Astrocyte of the cerebellum (primary cell): ENCODE measurements around the gene TTC16.

Experiments
- DNase-seq: peaks from one replicate; pipeline ENCODE4 v3.0.0-alpha.2; 2011; ENCODE audit warnings: low read depth
- H3K4me3 ChIP-seq: 2 replicates; pipeline ENCODE4 v1.5.1; 2011; ENCODE audit warnings: mild to moderate bottlenecking, low read depth, low read length, moderate library complexity
- CTCF ChIP-seq: IDR thresholded peaks from 2 replicates; pipeline ENCODE4 v1.5.1; 2012; ENCODE audit warnings: low read length, low read depth, moderate library complexity, mild to moderate bottlenecking; ENCODE audit errors: missing control alignments
- in situ Hi-C: cut with HindIII; loops from 2 replicates; pipeline ENCODE4 v1.10.0; 2017; ENCODE audit warnings: low sequenced_read_pairs

TTC16 gene

DNA sequence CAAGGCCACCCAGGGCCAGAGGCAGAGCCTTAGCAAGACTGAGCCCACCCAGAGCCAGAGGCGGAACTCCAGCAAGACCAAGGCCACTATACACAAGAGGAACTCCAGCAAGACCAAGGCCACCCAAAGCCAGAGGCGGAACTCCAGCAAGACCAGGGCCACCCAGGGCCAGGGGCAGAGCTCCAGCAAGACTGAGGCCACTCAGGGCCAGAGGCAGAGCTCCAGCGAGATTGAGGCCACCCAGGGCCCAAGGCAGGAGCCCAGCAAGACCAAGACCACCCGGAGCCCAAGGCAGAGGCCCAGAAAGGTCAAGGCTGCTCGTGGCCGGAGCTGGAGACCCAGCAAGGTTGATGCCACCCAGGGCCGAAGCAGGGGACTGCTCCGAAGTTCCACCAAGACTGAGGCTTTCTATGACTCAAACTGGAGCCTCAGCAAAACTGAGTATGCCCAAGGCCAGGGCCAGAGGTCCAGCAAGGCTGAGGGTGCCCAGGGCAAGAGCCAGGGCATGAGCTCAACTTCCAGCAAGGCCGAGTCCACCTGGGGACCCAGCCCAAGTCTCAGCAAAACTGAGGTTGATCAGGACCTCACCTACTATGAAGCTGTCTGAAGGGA lies 15.0 kb downstream of the TTC16 start:
- no peak for DNase-seq
- no peak for TF ChIP-seq CTCF
- in situ Hi-C loops, result no loop called here
- H3K4me3 ChIP-seq, result no peak overlapping the region

- in situ Hi-C loops, result no loop called here
- TF ChIP-seq CTCF, result no peak
- no peak for DNase-seq
- H3K4me3 ChIP-seq, result no peak overlapping the region
These were observed 16.1 kb downstream of the TTC16 start for GRCh38 chr9:127731938-127732337.

DNA sequence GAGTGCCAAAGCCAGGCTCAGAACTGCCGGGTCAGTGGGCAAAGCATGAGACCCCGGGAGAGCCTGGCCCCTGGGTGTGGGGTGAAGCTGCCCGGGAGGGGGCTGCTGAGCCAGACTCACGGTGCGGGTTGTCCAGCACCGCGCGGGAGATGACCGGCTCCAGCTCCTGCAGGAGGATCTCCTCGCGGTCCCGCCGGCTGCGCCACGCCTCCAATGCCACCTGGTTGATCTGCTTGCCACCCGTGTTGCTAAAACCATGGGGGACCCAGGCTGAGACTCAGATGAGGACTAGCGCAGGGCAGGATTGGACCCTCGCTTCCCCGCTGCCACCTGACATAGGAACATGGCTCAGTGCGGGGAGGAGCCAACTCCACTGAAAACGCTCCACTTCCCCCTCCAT lies 16.6 kb downstream of the TTC16 start:
- H3K4me3 ChIP-seq, result no peak overlapping the region
- no peak for TF ChIP-seq CTCF
- no peak for DNase-seq
- in situ Hi-C loops, result no loop called here

DNA sequence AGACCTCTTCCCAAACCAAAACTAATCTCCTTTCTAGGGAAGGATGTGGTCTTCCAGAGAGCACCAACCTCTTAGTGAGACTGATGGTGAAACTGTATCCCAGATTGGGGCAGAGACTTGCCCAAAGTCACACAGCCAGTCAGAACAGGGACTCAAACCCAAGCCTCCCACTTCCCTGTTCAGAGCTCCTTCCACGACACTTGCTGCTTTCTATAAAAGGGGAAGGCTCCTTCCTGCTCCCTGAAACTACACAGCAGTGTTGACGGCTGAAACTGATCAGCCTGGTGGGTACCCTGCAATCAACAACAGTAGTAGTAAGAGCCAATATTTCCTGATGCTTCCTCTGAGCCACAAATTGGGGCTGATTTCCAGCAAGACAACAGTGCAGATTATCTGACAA lies 17.7 kb downstream of the TTC16 start:
- no peak for TF ChIP-seq CTCF
- no peak for DNase-seq
- in situ Hi-C loops, result no loop called here
- H3K4me3 ChIP-seq, result no peak overlapping the region

DNA sequence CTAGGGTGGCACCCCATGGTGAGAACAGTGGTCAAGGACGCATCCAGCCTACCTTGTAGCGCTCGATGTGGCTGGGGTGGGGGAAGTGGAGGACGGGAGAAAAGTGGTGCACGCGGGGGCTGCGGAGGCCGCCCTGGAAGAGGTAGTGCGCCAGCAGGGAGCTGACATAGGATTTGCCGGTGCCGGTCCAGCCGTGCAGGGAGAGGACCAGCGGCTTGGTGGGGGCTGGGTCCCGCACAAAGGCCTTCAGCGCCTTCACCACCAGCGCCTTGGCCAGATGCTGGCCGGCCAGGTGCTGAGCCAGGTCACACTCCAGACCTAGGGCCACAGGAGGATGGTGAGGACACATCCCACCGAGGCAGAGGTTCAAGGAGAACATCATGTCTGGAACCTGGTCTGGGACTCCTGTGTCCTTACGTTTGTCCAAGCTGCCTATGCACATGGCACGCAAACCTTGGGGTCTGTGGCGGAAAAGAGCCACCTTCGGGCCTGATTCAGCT lies 18.4 kb downstream of the TTC16 start:
- no peak for TF ChIP-seq CTCF
- no peak for DNase-seq
- H3K4me3 ChIP-seq, result peak overlapping the region; percentile 64
- in situ Hi-C loops, result no loop called here

DNA sequence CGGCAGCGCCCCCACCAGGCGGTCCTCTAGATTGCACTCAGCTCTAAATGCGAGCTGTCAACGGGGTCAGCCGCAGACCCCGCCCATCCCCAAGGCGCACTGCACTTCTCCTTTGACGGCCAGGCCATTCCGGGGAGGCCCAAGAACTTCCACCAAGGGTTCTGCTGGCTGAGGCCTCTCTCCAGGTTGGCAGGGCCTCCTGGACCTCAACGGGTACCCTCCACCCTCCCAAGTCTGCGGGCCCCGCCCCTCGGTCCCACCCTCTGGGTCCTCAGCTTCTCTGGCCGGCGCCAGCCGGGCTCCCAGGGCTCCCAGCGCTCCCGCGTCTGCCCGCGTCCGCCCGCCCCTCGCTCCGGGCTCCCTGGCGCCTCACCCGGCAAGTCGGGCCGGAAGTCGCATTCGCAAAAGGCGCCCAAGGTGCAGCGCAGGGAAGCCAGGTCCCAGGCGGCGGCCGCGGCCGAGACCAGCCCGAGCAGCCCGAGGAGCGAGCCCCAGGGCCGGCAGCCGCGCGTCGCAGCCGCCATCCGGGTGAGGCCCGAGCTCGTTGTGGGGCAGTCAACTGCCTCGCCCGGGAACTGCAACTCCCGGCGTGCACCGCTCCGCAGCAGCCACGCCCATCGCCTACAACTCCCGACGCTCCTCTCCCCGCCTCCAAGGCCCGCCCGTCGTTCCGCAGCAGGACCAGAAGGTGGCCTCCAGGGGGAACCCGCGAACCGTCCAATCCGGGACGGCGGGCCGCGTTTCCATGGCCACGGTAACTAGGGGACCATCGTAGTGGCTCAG lies 19.1 kb downstream of the TTC16 start, which contains the start of gene TOR2A:
Gene TOR2A, minus strand, starts transcription at position 548 of the 783 bp plus-strand sequence. Its CDS starts 24 bp downstream, at position 524.
- peak; percentile 90 for TF ChIP-seq CTCF
- in situ Hi-C loops, result no loop called here
- DNase-seq, result peak; percentile 91
- peak within 1 kb of the TSS; percentile 64 for H3K4me3 ChIP-seq
